ENCODE results near the gene SERPINF2.
A peak's percentile ranks its signal among the peaks of the same experiment; 100 is the strongest.
"Not testable (repeated sequence)": the region's sequence is repeated elsewhere in the genome, so short reads cannot be mapped to it uniquely, and the experiment has no call there.

SERPINF2 gene

GRCh38 chr17:1764705-1765104 lies 22.0 kb downstream of the SERPINF2 start:
- not testable (repeated sequence) for DNase-seq

- DNase-seq = no peak
Observed at GRCh38 chr17:1765576-1765975, 22.9 kb downstream of the SERPINF2 start.

GRCh38 chr17:1766382-1767135 lies 23.9 kb downstream of the SERPINF2 start:
- DNase-seq = no peak

GRCh38 chr17:1767358-1767757 lies 24.7 kb downstream of the SERPINF2 start:
- no peak for DNase-seq

GRCh38 chr17:1769822-1770477 lies 27.3 kb downstream of the SERPINF2 start:
- no peak for DNase-seq

- DNase-seq = peak; percentile 54
Observed at GRCh38 chr17:1773000-1773695, 30.5 kb downstream of the SERPINF2 start.

- DNase-seq = no peak
Observed at GRCh38 chr17:1773696-1774181, 31.1 kb downstream of the SERPINF2 start.

- no peak for DNase-seq
Observed at GRCh38 chr17:1774390-1775176, 31.9 kb downstream of the SERPINF2 start.

- DNase-seq = no peak
Observed at GRCh38 chr17:1776328-1776727, 33.7 kb downstream of the SERPINF2 start.

- DNase-seq = no peak
Observed at GRCh38 chr17:1776857-1777256, 34.2 kb downstream of the SERPINF2 start.

GRCh38 chr17:1779571-1780131 lies 37.0 kb downstream of the SERPINF2 start:
- no peak for DNase-seq

GRCh38 chr17:1782171-1782567 lies 39.5 kb downstream of the SERPINF2 start:
- no peak for DNase-seq

- DNase-seq = peak; percentile 50
Observed at GRCh38 chr17:1783271-1783670, 40.6 kb downstream of the SERPINF2 start.

GRCh38 chr17:1783834-1784611 lies 41.4 kb downstream of the SERPINF2 start:
- peak; percentile 85 for DNase-seq

GRCh38 chr17:1785930-1786329 lies 43.3 kb downstream of the SERPINF2 start:
- DNase-seq = no peak

GRCh38 chr17:1786708-1787107 lies 44.0 kb downstream of the SERPINF2 start:
- no peak for DNase-seq

GRCh38 chr17:1787301-1787902 lies 44.7 kb downstream of the SERPINF2 start:
- DNase-seq = no peak

GRCh38 chr17:1789936-1790335 lies 47.3 kb downstream of the SERPINF2 start:
- DNase-seq = peak; percentile 15

GRCh38 chr17:1792495-1793446 lies 50.1 kb downstream of the SERPINF2 start:
- DNase-seq = no peak

GRCh38 chr17:1793447-1793806 lies 50.8 kb downstream of the SERPINF2 start:
- no peak for DNase-seq
